GM18517 (cell line): ENCODE measurements around the gene ARMC10.
"Not testable (repeated sequence)": the region's sequence is repeated elsewhere in the genome, so short reads cannot be mapped to it uniquely, and the experiment has no call there.

ENCODE experiments used
- ATAC-seq: cut with Tn5 transposase; IDR thresholded peaks from one replicate; pipeline ENCODE4 v1.9.1; 2021; ENCODE audit warnings: mild to moderate bottlenecking, moderate library complexity; ENCODE audit not compliant: unreplicated experiment

Gene ARMC10

GRCh38 chr7:103121641-103122040, 46.7 kb downstream of the ARMC10 start:
- ATAC-seq, result no peak

GRCh38 chr7:103123529-103123928, 48.6 kb downstream of the ARMC10 start:
- ATAC-seq, result no peak

- no peak for ATAC-seq
These were observed 49.6 kb downstream of the ARMC10 start for GRCh38 chr7:103124429-103124979.

GRCh38 chr7:103127006-103127405, 52.1 kb downstream of the ARMC10 start:
- no peak for ATAC-seq

GRCh38 chr7:103129702-103130549, 55.0 kb downstream of the ARMC10 start:
- no peak for ATAC-seq

- ATAC-seq, result no peak
These were observed 56.1 kb downstream of the ARMC10 start for GRCh38 chr7:103130901-103131624.

- no peak for ATAC-seq
These were observed 58.2 kb downstream of the ARMC10 start for GRCh38 chr7:103132995-103133688.

GRCh38 chr7:103134836-103135554, 60.1 kb downstream of the ARMC10 start:
- ATAC-seq, result no peak

GRCh38 chr7:103140061-103140460, 65.1 kb downstream of the ARMC10 start:
- no peak for ATAC-seq

- no peak for ATAC-seq
These were observed 65.7 kb downstream of the ARMC10 start for GRCh38 chr7:103140685-103141084.

- no peak for ATAC-seq
These were observed 66.9 kb downstream of the ARMC10 start for GRCh38 chr7:103141753-103142404.

- no peak for ATAC-seq
These were observed 67.6 kb downstream of the ARMC10 start for GRCh38 chr7:103142494-103142893.

- ATAC-seq, result no peak
These were observed 68.9 kb downstream of the ARMC10 start for GRCh38 chr7:103143868-103144267.

- not testable (repeated sequence) for ATAC-seq
These were observed 69.8 kb downstream of the ARMC10 start for GRCh38 chr7:103144754-103145153.

GRCh38 chr7:103148131-103148993, 73.4 kb downstream of the ARMC10 start:
- no peak for ATAC-seq
